SK-N-SH (cell line): ENCODE measurements around the gene KCNJ18.
"Not testable (repeated sequence)": the region's sequence is repeated elsewhere in the genome, so short reads cannot be mapped to it uniquely, and the experiment has no call there.

ENCODE experiments used
- CTCF ChIP-seq: fragments of 200-600 bp; sonication (generic); IDR thresholded peaks from 2 replicates; pipeline ENCODE4 v1.6.1; 2017; ENCODE audit warnings: antibody characterized with exemption, mild to moderate bottlenecking, moderate library complexity
- GABPA ChIP-seq: IDR thresholded peaks from 2 replicates; pipeline ENCODE4 v1.4.0; 2012; ENCODE audit warnings: low read depth, mild to moderate bottlenecking
- JUND ChIP-seq: IDR thresholded peaks from 2 replicates; pipeline ENCODE4 v1.4.0; 2012
- MAX ChIP-seq: IDR thresholded peaks from 2 replicates; pipeline ENCODE4 v1.4.0; 2012; ENCODE audit warnings: low read depth
- MXI1 ChIP-seq: IDR thresholded peaks from 2 replicates; pipeline ENCODE4 v1.6.1; 2012; ENCODE audit warnings: mild to moderate bottlenecking, low read depth, low read length, improper control_type of control experiment
- PBX3 ChIP-seq: IDR thresholded peaks from 2 replicates; pipeline ENCODE4; 2012
- POLR2AphosphoS5 ChIP-seq: IDR thresholded peaks from 2 replicates; pipeline ENCODE4 v1.6.1; 2012; ENCODE audit warnings: low read depth, low read length
- SIN3A ChIP-seq: IDR thresholded peaks from 2 replicates; pipeline ENCODE4 v1.6.1; 2012; ENCODE audit warnings: low read depth, mild to moderate bottlenecking, low read length, moderate library complexity, borderline replicate concordance
- TEAD4 ChIP-seq: IDR thresholded peaks from 2 replicates; pipeline ENCODE4 v1.4.0; 2012; ENCODE audit warnings: mild to moderate bottlenecking, borderline replicate concordance; ENCODE audit not compliant: insufficient read depth

GRCh38 chr17:21675739-21676130 is 16.6 kb upstream of the KCNJ18 start:
- not testable (repeated sequence) for TF ChIP-seq JUND, POLR2AphosphoS5, CTCF, TEAD4, MXI1, MAX, SIN3A, PBX3, GABPA
